ENCODE measurements around the gene GLT8D2.

- TF ChIP-seq EZH2phosphoT487 (IDR thresholded peaks at IDR 0.05; ENCODE audit: borderline replicate concordance, low read length) (no peak), CTCF (IDR thresholded peaks at IDR 0.05; ENCODE audit: low read depth, low read length, poor library complexity, severe bottlenecking) (no peak)
Measured at GRCh38 chr12:104000807-104001434, 49.1 kb downstream of the GLT8D2 start.

Measured in DOHH2 (cell line).